Measurements from ENCODE around the gene TEX14. TPM values are rescaled to one million over a fixed set of nuclear protein-coding genes. Genes with fewer than 3 reads are reported as not detected.

The TEX14 gene, protein sequence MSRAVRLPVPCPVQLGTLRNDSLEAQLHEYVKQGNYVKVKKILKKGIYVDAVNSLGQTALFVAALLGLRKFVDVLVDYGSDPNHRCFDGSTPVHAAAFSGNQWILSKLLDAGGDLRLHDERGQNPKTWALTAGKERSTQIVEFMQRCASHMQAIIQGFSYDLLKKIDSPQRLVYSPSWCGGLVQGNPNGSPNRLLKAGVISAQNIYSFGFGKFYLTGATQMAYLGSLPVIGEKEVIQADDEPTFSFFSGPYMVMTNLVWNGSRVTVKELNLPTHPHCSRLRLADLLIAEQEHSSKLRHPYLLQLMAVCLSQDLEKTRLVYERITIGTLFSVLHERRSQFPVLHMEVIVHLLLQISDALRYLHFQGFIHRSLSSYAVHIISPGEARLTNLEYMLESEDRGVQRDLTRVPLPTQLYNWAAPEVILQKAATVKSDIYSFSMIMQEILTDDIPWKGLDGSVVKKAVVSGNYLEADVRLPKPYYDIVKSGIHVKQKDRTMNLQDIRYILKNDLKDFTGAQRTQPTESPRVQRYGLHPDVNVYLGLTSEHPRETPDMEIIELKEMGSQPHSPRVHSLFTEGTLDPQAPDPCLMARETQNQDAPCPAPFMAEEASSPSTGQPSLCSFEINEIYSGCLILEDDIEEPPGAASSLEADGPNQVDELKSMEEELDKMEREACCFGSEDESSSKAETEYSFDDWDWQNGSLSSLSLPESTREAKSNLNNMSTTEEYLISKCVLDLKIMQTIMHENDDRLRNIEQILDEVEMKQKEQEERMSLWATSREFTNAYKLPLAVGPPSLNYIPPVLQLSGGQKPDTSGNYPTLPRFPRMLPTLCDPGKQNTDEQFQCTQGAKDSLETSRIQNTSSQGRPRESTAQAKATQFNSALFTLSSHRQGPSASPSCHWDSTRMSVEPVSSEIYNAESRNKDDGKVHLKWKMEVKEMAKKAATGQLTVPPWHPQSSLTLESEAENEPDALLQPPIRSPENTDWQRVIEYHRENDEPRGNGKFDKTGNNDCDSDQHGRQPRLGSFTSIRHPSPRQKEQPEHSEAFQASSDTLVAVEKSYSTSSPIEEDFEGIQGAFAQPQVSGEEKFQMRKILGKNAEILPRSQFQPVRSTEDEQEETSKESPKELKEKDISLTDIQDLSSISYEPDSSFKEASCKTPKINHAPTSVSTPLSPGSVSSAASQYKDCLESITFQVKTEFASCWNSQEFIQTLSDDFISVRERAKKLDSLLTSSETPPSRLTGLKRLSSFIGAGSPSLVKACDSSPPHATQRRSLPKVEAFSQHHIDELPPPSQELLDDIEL (N-terminal part only)
- under 1 TPM; 0.02 to 0.05 TPM for polyA plus RNA-seq

DNA sequence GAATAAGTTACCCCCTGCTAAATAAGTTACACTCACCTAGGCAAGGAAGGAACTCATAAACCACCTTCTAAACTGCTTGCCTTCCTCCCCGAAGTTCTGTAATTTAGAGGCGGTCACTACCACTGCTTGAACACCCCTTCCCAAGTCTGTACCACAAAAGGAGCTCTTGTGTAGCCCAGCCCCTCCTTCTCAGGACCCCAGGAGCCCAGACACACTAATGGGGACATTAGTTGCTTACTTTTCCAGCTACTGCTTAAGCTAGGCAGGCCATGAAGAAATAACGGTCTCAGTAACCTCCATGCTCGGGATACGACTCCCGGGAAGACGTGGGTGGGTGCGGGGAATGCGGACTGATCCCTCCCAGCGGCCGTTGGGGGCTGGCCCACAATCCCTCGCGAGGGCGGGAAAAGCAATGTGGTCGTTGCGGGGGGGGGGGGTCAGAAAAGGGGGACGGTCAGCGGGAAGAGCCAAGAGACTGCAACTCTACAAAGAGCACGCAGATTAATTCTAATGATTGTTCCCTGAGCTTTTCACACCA lies at the start of gene TEX14:
Gene TEX14 (minus strand): TSS at position 345 of the 538 bp plus-strand sequence. CDS start 40,044 bp downstream, outside the sequence.
- H3K27me3 ChIP-seq (ENCODE audit: control insufficient read depth in 1 of 2, insufficient read depth in 2 of 2, low read length in 2 of 2): no peaks in the 10 kb centered on the region
- 87 to 91% methylated on average over 18 to 19 of the region's 19 CpGs for WGBS, 2 donors
- H3K4me1 ChIP-seq (ENCODE audit: control insufficient read depth in 2 of 2, insufficient read depth in 2 of 2, low read length in 1 of 2): peaks cover 0 to 3% of the 10 kb centered on the region in 2 donors
- H3K9me3 ChIP-seq (ENCODE audit: control insufficient read depth in 2 of 2, insufficient read depth in 1 of 2, low read depth in 1 of 2, low read length in 1 of 2): no peaks in the 10 kb centered on the region
- H3K4me3 ChIP-seq (ENCODE audit: low read depth in 1 of 2, low read length in 2 of 2): peak within 1 kb of the TSS; percentile 69 to 79
- peak within 1 kb of the TSS; percentile 76 to 89 for H3K27ac ChIP-seq (ENCODE audit: low read depth in 2 of 2, low read length in 1 of 2)
- no peaks in the 10 kb centered on the region for H3K36me3 ChIP-seq (ENCODE audit: control insufficient read depth in 2 of 2, insufficient read depth in 2 of 2, low read length in 1 of 2)

DNA sequence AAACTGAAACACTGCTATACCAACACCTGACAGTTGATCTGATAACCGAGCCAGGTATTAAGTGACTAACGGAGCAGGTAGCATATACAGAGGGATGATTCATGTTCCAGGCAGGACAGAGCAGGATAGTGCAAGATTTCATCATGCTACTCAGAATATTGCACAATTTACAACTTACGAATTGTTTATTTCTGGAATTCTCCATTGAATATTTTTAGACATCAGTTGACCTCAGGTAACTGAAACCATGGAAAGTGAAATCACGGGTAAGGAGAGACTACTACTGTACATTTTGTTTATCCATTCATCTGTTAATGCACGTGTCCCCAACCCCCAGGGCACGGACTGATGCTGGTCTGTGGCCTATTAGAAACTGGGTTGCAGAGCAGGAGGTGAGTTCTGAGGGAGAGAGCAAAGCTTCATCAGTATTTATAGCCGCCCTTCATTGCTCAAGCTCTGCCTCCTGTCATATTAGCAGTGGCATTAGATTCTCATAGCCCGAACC lies 49.3 kb upstream of the TEX14 start:
- Histone ChIP-seq H3K36me3 (ENCODE audit: control insufficient read depth in 2 of 2, insufficient read depth in 2 of 2, low read length in 1 of 2) (no peaks in the 10 kb centered on the region), H3K4me3 (ENCODE audit: low read depth in 1 of 2, low read length in 2 of 2) (no peak overlapping the region), H3K4me1 (ENCODE audit: control insufficient read depth in 2 of 2, insufficient read depth in 2 of 2, low read length in 1 of 2) (no peaks in the 10 kb centered on the region), H3K9me3 (ENCODE audit: control insufficient read depth in 2 of 2, insufficient read depth in 1 of 2, low read depth in 1 of 2, low read length in 1 of 2) (no peaks in the 10 kb centered on the region), H3K27me3 (ENCODE audit: control insufficient read depth in 1 of 2, insufficient read depth in 2 of 2, low read length in 2 of 2) (no peaks in the 10 kb centered on the region), H3K27ac (ENCODE audit: low read depth in 2 of 2, low read length in 1 of 2) (peak overlapping the region in 1 of 2 donors; percentile 60)
- 62 to 69% methylated on average over 8 of the region's 8 CpGs for WGBS, 2 donors

DNA sequence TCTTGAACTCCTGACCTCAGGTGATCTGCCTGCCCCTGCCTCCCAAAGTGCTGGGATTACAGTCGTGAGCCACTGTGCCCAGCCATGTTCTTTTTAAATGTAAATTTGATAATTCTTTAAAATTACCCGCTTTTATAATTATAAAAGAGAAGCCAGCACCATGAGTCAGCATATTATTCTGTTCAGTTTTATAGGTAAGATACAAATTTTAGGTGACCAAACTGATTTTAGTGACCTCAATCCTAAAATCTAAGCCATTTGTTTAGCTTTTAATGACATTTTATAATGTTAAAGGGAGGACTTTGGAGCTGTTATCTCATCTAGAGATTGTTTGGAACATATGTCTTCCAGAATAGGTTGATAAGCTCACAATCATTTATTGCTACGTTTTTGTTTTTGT lies 43.0 kb upstream of the TEX14 start:
- H3K27ac ChIP-seq (ENCODE audit: low read depth in 2 of 2, low read length in 1 of 2): no peak overlapping the region
- H3K4me3 ChIP-seq (ENCODE audit: low read depth in 1 of 2, low read length in 2 of 2): no peak overlapping the region
- no peaks in the 10 kb centered on the region for H3K4me1 ChIP-seq (ENCODE audit: control insufficient read depth in 2 of 2, insufficient read depth in 2 of 2, low read length in 1 of 2)
- WGBS, 2 donors: 83 to 84% methylated on average over 3 of the region's 3 CpGs
- no peaks in the 10 kb centered on the region for H3K9me3 ChIP-seq (ENCODE audit: control insufficient read depth in 2 of 2, insufficient read depth in 1 of 2, low read depth in 1 of 2, low read length in 1 of 2)
- H3K27me3 ChIP-seq (ENCODE audit: control insufficient read depth in 1 of 2, insufficient read depth in 2 of 2, low read length in 2 of 2): no peaks in the 10 kb centered on the region
- no peaks in the 10 kb centered on the region for H3K36me3 ChIP-seq (ENCODE audit: control insufficient read depth in 2 of 2, insufficient read depth in 2 of 2, low read length in 1 of 2)

DNA sequence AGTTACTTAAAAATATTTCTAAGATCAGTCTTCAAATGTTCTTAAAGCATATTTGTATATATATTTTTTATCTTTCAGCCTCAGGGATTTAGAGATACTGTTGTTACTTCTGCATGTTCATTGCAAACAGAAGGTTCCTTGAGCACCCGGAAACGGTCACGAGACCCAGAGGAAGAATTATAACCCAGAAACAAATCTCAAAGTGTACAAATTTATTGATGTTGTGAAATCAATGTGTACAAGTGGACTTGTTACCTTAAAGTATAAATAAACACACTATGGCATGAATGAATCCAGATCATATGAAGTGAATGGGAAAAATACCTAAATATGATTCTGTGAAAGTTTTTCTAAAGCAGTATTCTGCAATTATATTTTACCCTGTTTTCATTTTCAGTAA lies 42.2 kb upstream of the TEX14 start:
- WGBS, 2 donors: 89 to 92% methylated on average over 3 of the region's 3 CpGs
- no peaks in the 10 kb centered on the region for H3K36me3 ChIP-seq (ENCODE audit: control insufficient read depth in 2 of 2, insufficient read depth in 2 of 2, low read length in 1 of 2)
- H3K4me3 ChIP-seq (ENCODE audit: low read depth in 1 of 2, low read length in 2 of 2): no peak overlapping the region
- H3K4me1 ChIP-seq (ENCODE audit: control insufficient read depth in 2 of 2, insufficient read depth in 2 of 2, low read length in 1 of 2): no peaks in the 10 kb centered on the region
- H3K27ac ChIP-seq (ENCODE audit: low read depth in 2 of 2, low read length in 1 of 2): no peak overlapping the region
- no peaks in the 10 kb centered on the region for H3K27me3 ChIP-seq (ENCODE audit: control insufficient read depth in 1 of 2, insufficient read depth in 2 of 2, low read length in 2 of 2)
- no peaks in the 10 kb centered on the region for H3K9me3 ChIP-seq (ENCODE audit: control insufficient read depth in 2 of 2, insufficient read depth in 1 of 2, low read depth in 1 of 2, low read length in 1 of 2)

DNA sequence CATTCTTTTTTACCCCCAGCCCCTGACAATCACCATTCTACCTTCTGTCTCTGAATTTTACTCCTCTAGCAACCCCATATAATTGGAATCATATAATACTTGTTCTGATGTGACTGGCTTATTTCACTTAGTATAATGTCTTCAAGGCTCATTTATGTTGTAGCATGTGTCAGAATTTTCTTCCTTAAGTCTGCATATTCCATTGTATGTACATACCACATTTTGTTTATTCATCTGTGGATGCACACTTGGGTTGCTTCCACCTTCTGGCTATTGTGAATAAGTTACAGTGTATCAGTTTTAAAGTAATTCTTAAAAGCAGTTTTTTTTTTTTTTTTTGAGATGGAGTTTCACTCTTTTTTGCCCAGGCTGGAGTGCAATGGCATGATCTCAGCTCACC lies 39.1 kb upstream of the TEX14 start:
- Histone ChIP-seq H3K36me3 (ENCODE audit: control insufficient read depth in 2 of 2, insufficient read depth in 2 of 2, low read length in 1 of 2) (no peaks in the 10 kb centered on the region), H3K4me3 (ENCODE audit: low read depth in 1 of 2, low read length in 2 of 2) (no peak overlapping the region), H3K9me3 (ENCODE audit: control insufficient read depth in 2 of 2, insufficient read depth in 1 of 2, low read depth in 1 of 2, low read length in 1 of 2) (no peaks in the 10 kb centered on the region), H3K4me1 (ENCODE audit: control insufficient read depth in 2 of 2, insufficient read depth in 2 of 2, low read length in 1 of 2) (no peaks in the 10 kb centered on the region), H3K27me3 (ENCODE audit: control insufficient read depth in 1 of 2, insufficient read depth in 2 of 2, low read length in 2 of 2) (no peaks in the 10 kb centered on the region), H3K27ac (ENCODE audit: low read depth in 2 of 2, low read length in 1 of 2) (no peak overlapping the region)

DNA sequence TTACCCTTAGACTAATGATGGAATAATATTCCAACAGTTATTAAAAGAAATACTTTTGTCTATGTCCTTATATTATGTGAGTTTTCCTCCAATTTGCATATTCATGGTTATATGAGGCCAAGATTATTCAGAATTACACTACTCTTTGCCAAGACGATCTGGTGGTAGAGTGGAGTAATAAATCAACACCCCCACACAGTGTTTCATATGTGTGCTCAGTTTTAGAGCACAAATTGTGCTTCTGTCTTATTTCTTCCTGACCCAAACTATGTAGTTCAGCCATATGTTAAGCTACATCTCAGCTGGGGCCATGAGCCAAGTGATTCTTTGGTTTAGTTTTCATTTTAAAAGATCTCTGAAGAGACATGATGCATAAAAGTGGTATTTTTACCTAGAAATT lies 37.0 kb upstream of the TEX14 start:
- H3K36me3 ChIP-seq (ENCODE audit: control insufficient read depth in 2 of 2, insufficient read depth in 2 of 2, low read length in 1 of 2): no peaks in the 10 kb centered on the region
- no peaks in the 10 kb centered on the region for H3K27me3 ChIP-seq (ENCODE audit: control insufficient read depth in 1 of 2, insufficient read depth in 2 of 2, low read length in 2 of 2)
- WGBS, 2 donors: 32 to 35% methylated on average over 1 of the region's 1 CpG
- no peaks in the 10 kb centered on the region for H3K4me1 ChIP-seq (ENCODE audit: control insufficient read depth in 2 of 2, insufficient read depth in 2 of 2, low read length in 1 of 2)
- H3K9me3 ChIP-seq (ENCODE audit: control insufficient read depth in 2 of 2, insufficient read depth in 1 of 2, low read depth in 1 of 2, low read length in 1 of 2): no peaks in the 10 kb centered on the region
- H3K4me3 ChIP-seq (ENCODE audit: low read depth in 1 of 2, low read length in 2 of 2): no peak overlapping the region
- H3K27ac ChIP-seq (ENCODE audit: low read depth in 2 of 2, low read length in 1 of 2): no peak overlapping the region

DNA sequence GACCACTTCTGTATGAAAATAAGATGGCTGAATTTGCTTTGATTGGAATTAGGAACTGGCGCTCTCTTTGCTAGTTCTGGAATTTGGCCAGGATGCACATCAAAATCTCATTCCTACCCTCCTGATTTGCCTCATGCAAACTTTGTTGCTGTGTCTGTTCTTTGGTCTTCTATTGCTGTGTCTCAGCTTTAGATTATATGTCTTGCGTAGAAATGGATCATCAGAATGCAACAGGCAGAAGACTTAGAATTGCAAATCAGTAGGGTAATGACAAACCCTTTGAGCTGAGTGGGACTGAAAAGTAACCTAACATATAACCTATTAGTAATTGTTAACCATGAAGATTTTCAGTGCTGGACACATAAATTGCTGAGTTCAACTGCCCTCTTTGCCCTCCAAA lies 30.9 kb upstream of the TEX14 start:
- no peaks in the 10 kb centered on the region for H3K9me3 ChIP-seq (ENCODE audit: control insufficient read depth in 2 of 2, insufficient read depth in 1 of 2, low read depth in 1 of 2, low read length in 1 of 2)
- H3K36me3 ChIP-seq (ENCODE audit: control insufficient read depth in 2 of 2, insufficient read depth in 2 of 2, low read length in 1 of 2): no peaks in the 10 kb centered on the region
- H3K4me1 ChIP-seq (ENCODE audit: control insufficient read depth in 2 of 2, insufficient read depth in 2 of 2, low read length in 1 of 2): no peaks in the 10 kb centered on the region
- H3K4me3 ChIP-seq (ENCODE audit: low read depth in 1 of 2, low read length in 2 of 2): no peak overlapping the region
- 95 to 97% methylated on average over 2 of the region's 2 CpGs for WGBS, 2 donors
- H3K27ac ChIP-seq (ENCODE audit: low read depth in 2 of 2, low read length in 1 of 2): no peak overlapping the region
- H3K27me3 ChIP-seq (ENCODE audit: control insufficient read depth in 1 of 2, insufficient read depth in 2 of 2, low read length in 2 of 2): no peaks in the 10 kb centered on the region

DNA sequence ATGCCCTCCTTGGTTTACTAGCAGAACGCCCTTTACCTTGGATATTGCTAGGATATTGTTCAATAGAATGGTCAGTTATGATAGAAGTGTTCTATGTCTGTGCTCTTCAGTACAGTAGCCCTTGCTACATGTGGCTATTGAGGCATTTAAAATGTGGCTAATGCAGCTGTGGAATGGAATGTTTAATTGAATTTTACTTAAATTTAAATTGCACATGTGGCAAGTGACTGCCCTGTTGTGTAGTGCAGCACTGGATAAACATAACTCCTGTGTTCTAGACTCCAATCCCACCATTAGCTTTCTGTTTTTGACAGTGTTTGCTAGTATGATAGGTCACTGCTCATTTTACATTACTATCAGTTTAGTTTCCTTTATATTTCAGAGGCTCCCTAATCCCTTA lies 30.4 kb upstream of the TEX14 start:
- Histone ChIP-seq H3K4me1 (ENCODE audit: control insufficient read depth in 2 of 2, insufficient read depth in 2 of 2, low read length in 1 of 2) (no peaks in the 10 kb centered on the region), H3K9me3 (ENCODE audit: control insufficient read depth in 2 of 2, insufficient read depth in 1 of 2, low read depth in 1 of 2, low read length in 1 of 2) (no peaks in the 10 kb centered on the region), H3K27ac (ENCODE audit: low read depth in 2 of 2, low read length in 1 of 2) (no peak overlapping the region), H3K27me3 (ENCODE audit: control insufficient read depth in 1 of 2, insufficient read depth in 2 of 2, low read length in 2 of 2) (no peaks in the 10 kb centered on the region), H3K36me3 (ENCODE audit: control insufficient read depth in 2 of 2, insufficient read depth in 2 of 2, low read length in 1 of 2) (no peaks in the 10 kb centered on the region), H3K4me3 (ENCODE audit: low read depth in 1 of 2, low read length in 2 of 2) (no peak overlapping the region)
- WGBS, 2 donors: 88 to 92% methylated on average over 1 of the region's 1 CpG

Data from esophagus (tissue), 2 donors.